Neuronal stem cell (in vitro differentiated cells): ENCODE results near the gene C5orf24.
"Not testable (repeated sequence)": the region's sequence is repeated elsewhere in the genome, so short reads cannot be mapped to it uniquely, and the experiment has no call there.

ENCODE experiments used
- DNase-seq: peaks from one replicate; pipeline ENCODE4 v3.0.0-alpha.2; 2013; ENCODE audit warnings: low spot score
- H2AFZ ChIP-seq: one replicate; pipeline ENCODE4 v1.6.1; 2013; ENCODE audit warnings: mild to moderate bottlenecking, low read length, inconsistent platforms
- H2AK5ac ChIP-seq: 2 replicates; pipeline ENCODE4 v1.6.1; 2013; ENCODE audit warnings: low read depth, mild to moderate bottlenecking, inconsistent platforms, low read length, moderate library complexity, mixed read lengths
- H2BK120ac ChIP-seq: 2 replicates; pipeline ENCODE4 v1.6.1; 2013; ENCODE audit warnings: low read depth, mild to moderate bottlenecking, inconsistent platforms, low read length, moderate library complexity, mixed read lengths
- H2BK12ac ChIP-seq: one replicate; pipeline ENCODE4 v1.6.1; 2013; ENCODE audit warnings: low read length, inconsistent platforms
- H2BK15ac ChIP-seq: 2 replicates; pipeline ENCODE4 v1.6.1; 2013; ENCODE audit warnings: mild to moderate bottlenecking, low read length, inconsistent platforms, mixed read lengths
- H2BK5ac ChIP-seq: one replicate; pipeline ENCODE4 v1.6.1; 2013; ENCODE audit warnings: inconsistent platforms, mild to moderate bottlenecking, low read length, moderate library complexity
- H3K14ac ChIP-seq: one replicate; pipeline ENCODE4 v1.6.1; 2013; ENCODE audit warnings: low read length, inconsistent platforms
- H3K18ac ChIP-seq: 2 replicates; pipeline ENCODE4 v1.6.1; 2013; ENCODE audit warnings: low read length, inconsistent platforms
- H3K23ac ChIP-seq: 2 replicates; pipeline ENCODE4 v1.6.1; 2013; ENCODE audit warnings: low read depth, mild to moderate bottlenecking, mixed read lengths, low read length, inconsistent platforms; ENCODE audit not compliant: poor library complexity
- H3K27ac ChIP-seq: replicated peaks from 3 replicates; pipeline ENCODE4 v1.5.1; 2013; ENCODE audit warnings: low read length, inconsistent platforms
- H3K27me3 ChIP-seq, 3 experiments: 2 replicates each; pipeline ENCODE4 v1.6.1; 2013; ENCODE audit warnings: low read length in 3 of 3, mild to moderate bottlenecking in 2 of 3, inconsistent platforms in 1 of 3, low read depth in 1 of 3, mixed read lengths in 1 of 3, moderate library complexity in 1 of 3; ENCODE audit not compliant: control insufficient read depth in 3 of 3, insufficient read depth in 3 of 3
- H3K36me3 ChIP-seq, 2 donors: replicated peaks in 1 of 2; 2 replicates each; pipeline ENCODE4 v1.6.1; 2013; ENCODE audit warnings: low read length in 2 of 2; ENCODE audit not compliant: control insufficient read depth in 2 of 2, insufficient read depth in 2 of 2
- H3K4ac ChIP-seq: 2 replicates; pipeline ENCODE4 v1.6.1; 2013; ENCODE audit warnings: inconsistent platforms, mild to moderate bottlenecking, low read length, moderate library complexity
- H3K4me1 ChIP-seq, 2 donors: 1 replicate in 1 of 2; 2 replicates in 1 of 2; pipeline ENCODE4 v1.6.1; 2013; ENCODE audit warnings: low read length in 2 of 2, low read depth in 1 of 2; ENCODE audit not compliant: control insufficient read depth in 2 of 2, insufficient read depth in 1 of 2
- H3K4me2 ChIP-seq: one replicate; pipeline ENCODE4 v1.6.1; 2013; ENCODE audit warnings: mild to moderate bottlenecking, low read length, inconsistent platforms; ENCODE audit not compliant: insufficient read depth, poor library complexity, severe bottlenecking
- H3K4me3 ChIP-seq, 2 donors: 2 replicates each; pipeline ENCODE4 v1.5.1; 2013; ENCODE audit warnings: low read length in 2 of 2, mild to moderate bottlenecking in 2 of 2, inconsistent platforms in 1 of 2, moderate library complexity in 1 of 2
- H3K79me1 ChIP-seq: one replicate; pipeline ENCODE4 v1.6.1; 2013; ENCODE audit warnings: low read depth, mild to moderate bottlenecking, inconsistent platforms, low read length, moderate library complexity
- H3K9ac ChIP-seq: one replicate; pipeline ENCODE4 v1.6.1; 2013; ENCODE audit warnings: mild to moderate bottlenecking, low read depth, low read length, inconsistent platforms; ENCODE audit not compliant: poor library complexity
- H3K9me3 ChIP-seq, 2 donors: replicated peaks in 1 of 2; 2 replicates each; pipeline versions ENCODE3 to v1.6.1; 2013; ENCODE audit warnings: low read length in 2 of 2, mild to moderate bottlenecking in 2 of 2, inconsistent platforms in 1 of 2, low read depth in 1 of 2, mixed read lengths in 1 of 2, moderate library complexity in 1 of 2; ENCODE audit not compliant: control insufficient read depth in 2 of 2, insufficient read depth in 1 of 2
- H4K8ac ChIP-seq: one replicate; pipeline ENCODE4 v1.6.1; 2013; ENCODE audit warnings: low read depth, mild to moderate bottlenecking, inconsistent platforms, low read length, moderate library complexity
- H4K91ac ChIP-seq: one replicate; pipeline ENCODE4 v1.6.1; 2013; ENCODE audit warnings: low read length, low read depth, mild to moderate bottlenecking, inconsistent platforms; ENCODE audit not compliant: poor library complexity
- WGBS, 2 donors: extraction: QIAGEN DNeasy Blood & Tissue Kit; methylation state at CpG; one replicate each; pipeline ENCODE4 v1.1.7; 2013; ENCODE audit warnings: missing lambda C conversion rate in 2 of 2, mixed read lengths in 1 of 2; ENCODE audit not compliant: insufficient read length in 2 of 2, insufficient replicate concordance in 1 of 2; ENCODE audit errors: extremely low coverage in 2 of 2; 5-methylcytosine and 5-hydroxymethylcytosine counted together

C5orf24 gene

DNA sequence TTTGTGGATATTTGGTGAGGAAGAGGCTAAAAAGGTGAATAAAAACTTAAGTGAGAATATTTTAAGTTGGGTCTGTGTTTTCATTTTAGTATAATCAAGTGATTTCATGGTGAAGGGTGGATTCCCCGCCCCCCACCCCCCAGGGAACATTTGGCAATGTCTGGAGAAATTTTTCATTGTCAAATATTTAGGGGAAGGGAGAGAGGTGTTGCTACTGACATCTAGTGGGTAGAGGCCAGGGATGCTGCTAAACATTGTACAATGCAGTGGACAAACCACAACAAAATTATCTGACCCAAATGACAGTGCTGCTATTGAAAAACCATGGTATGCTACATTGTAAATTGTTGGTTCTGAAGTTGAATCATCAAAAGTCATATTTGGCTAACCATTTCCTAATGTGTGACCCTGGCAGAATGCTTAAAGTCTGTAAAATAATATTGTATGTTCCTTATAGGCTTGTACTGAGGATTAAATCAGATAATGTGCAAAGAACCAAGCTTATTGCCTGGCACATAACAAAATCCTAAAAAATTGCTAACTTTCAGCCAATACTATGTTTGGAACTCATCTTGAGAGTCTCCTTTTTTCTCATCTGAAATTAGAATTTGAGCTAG is 5.6 kb downstream of the C5orf24 start:
- no peak for DNase-seq
- no peaks in the 10 kb centered on the region for H3K4me1 ChIP-seq
- no peak overlapping the region for H2BK120ac ChIP-seq
- no peak overlapping the region for H3K23ac ChIP-seq
- H3K14ac ChIP-seq: no peak overlapping the region
- no peak overlapping the region for H2BK15ac ChIP-seq
- H3K4me3 ChIP-seq: no peak overlapping the region
- H3K9me3 ChIP-seq: no peaks in the 10 kb centered on the region
- no peak overlapping the region for H2BK5ac ChIP-seq
- H3K79me1 ChIP-seq: no peaks in the 10 kb centered on the region
- H3K4ac ChIP-seq: no peak overlapping the region
- H3K27me3 ChIP-seq: no peaks in the 10 kb centered on the region
- no peak overlapping the region for H3K18ac ChIP-seq
- WGBS, 2 donors: no CpG with 5 or more reads among the region's 1 CpG
- no peak overlapping the region for H3K27ac ChIP-seq
- H4K91ac ChIP-seq: no peak overlapping the region
- H4K8ac ChIP-seq: no peak overlapping the region
- peaks cover 12 to 88% of the 10 kb centered on the region in 2 donors for H3K36me3 ChIP-seq
- no peak overlapping the region for H3K4me2 ChIP-seq
- H2AFZ ChIP-seq: no peak overlapping the region
- no peak overlapping the region for H3K9ac ChIP-seq
- no peak overlapping the region for H2BK12ac ChIP-seq
- H2AK5ac ChIP-seq: no peak overlapping the region

DNA sequence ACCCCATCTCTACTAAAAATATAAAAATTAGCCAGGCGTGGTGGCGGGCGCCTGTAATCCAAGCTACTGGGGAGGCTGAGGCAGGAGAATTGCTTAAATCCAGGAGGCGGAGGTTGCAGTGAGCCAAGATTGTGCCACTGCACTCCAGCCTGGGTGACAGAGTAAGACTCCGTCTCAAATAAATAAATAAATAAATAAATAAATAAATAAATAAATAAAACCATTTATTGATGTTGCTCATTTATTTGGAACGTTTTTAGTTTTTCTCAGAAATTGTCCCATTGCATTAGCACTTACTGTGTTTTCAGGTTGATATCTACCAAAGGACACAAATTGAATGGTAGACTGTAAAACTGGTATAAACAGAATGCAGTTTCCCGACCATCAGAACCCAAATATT is 10.7 kb downstream of the C5orf24 start:
- WGBS, 2 donors: no CpG with 5 or more reads among the region's 7 CpGs
- H3K9ac ChIP-seq, DNase-seq, H3K4me2 ChIP-seq, H4K91ac ChIP-seq, H2AK5ac ChIP-seq, H3K14ac ChIP-seq, H2BK5ac ChIP-seq, H3K27me3 ChIP-seq, H2BK120ac ChIP-seq, H3K18ac ChIP-seq, H3K4me1 ChIP-seq, H3K9me3 ChIP-seq, H2BK12ac ChIP-seq, H2BK15ac ChIP-seq, H4K8ac ChIP-seq, H3K79me1 ChIP-seq, H3K4ac ChIP-seq, H2AFZ ChIP-seq, H3K4me3 ChIP-seq, H3K27ac ChIP-seq, H3K23ac ChIP-seq: not testable (repeated sequence)
- H3K36me3 ChIP-seq: peaks cover 15 to 93% of the 10 kb centered on the region in 2 donors

DNA sequence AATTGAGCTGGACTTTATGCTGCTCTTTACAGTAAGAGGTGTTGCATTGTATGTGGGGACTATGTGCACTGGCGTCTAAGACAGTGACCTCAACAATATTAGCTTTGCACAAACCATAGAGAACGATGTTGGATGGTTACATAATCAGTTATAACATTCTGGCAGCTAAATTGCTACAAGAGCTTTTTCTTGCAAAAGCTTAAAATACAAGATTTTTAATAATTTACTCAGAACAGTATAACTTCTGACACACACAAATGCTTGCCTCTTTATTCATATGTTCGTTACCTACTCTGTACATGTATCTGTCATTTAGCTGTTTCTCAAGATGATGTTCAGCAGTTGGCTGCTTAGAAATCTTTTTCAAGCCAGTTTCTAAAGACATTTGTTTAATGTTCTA is 11.6 kb downstream of the C5orf24 start:
- Histone ChIP-seq H3K9me3 (no peaks in the 10 kb centered on the region), H3K23ac (no peak overlapping the region), H3K14ac (no peak overlapping the region), H3K27ac (no peak overlapping the region), H4K91ac (no peak overlapping the region), H3K79me1 (no peaks in the 10 kb centered on the region), H2BK12ac (no peak overlapping the region), H2AFZ (no peak overlapping the region), H3K36me3 (peaks cover 14 to 91% of the 10 kb centered on the region in 2 donors), H2BK5ac (no peak overlapping the region), H3K4me2 (no peak overlapping the region), H3K27me3 (no peaks in the 10 kb centered on the region), H2BK120ac (no peak overlapping the region), H2BK15ac (no peak overlapping the region), H3K9ac (no peak overlapping the region), H3K4me3 (no peak overlapping the region), H3K18ac (no peak overlapping the region), H2AK5ac (no peak overlapping the region), H3K4me1 (no peaks in the 10 kb centered on the region), H4K8ac (no peak overlapping the region), H3K4ac (no peak overlapping the region)
- DNase-seq: no peak
- no CpG with 5 or more reads among the region's 3 CpGs for WGBS, 2 donors

DNA sequence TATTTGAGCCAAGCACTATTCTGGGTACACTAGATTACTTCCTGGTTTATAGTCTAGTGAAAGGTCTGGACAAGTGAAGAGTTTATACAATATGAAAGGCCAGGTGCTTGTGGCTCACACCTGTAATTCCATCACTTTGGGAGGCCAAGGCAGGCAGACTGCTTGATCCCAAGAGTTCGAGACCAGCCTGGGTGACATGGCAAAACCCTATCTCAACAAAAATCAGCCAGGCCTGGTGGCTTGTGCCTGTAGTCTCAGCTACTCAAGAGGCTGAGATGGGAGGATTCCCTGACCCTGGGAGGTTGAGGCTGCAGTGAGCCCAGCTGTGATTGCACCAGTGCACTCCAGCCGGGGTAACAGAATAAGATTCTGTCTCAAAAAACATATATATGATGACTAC is 18.9 kb downstream of the C5orf24 start:
- H3K4me3 ChIP-seq: no peak overlapping the region
- H2AK5ac ChIP-seq: no peak overlapping the region
- H2BK15ac ChIP-seq: no peak overlapping the region
- no peak overlapping the region for H3K14ac ChIP-seq
- H4K8ac ChIP-seq: no peak overlapping the region
- H2BK5ac ChIP-seq: no peak overlapping the region
- H3K9me3 ChIP-seq: no peaks in the 10 kb centered on the region
- H3K4ac ChIP-seq: no peak overlapping the region
- H4K91ac ChIP-seq: no peak overlapping the region
- H2BK12ac ChIP-seq: no peak overlapping the region
- no peak overlapping the region for H3K9ac ChIP-seq
- H2BK120ac ChIP-seq: no peak overlapping the region
- no peaks in the 10 kb centered on the region for H3K27me3 ChIP-seq
- no peak overlapping the region for H3K18ac ChIP-seq
- H3K4me1 ChIP-seq: no peaks in the 10 kb centered on the region
- no peak overlapping the region for H3K4me2 ChIP-seq
- no peak for DNase-seq
- H3K27ac ChIP-seq: no peak overlapping the region
- H3K36me3 ChIP-seq: peaks cover 0 to 25% of the 10 kb centered on the region in 2 donors
- no CpG with 5 or more reads among the region's 2 CpGs for WGBS, 2 donors
- no peak overlapping the region for H3K23ac ChIP-seq
- no peaks in the 10 kb centered on the region for H3K79me1 ChIP-seq
- no peak overlapping the region for H2AFZ ChIP-seq
